ENCODE measurements around the gene TWNK. TPM values are rescaled to one million over a fixed set of nuclear protein-coding genes. Genes with fewer than 3 reads are reported as not detected.

The TWNK gene
- 34.5 to 42.7 TPM (median 39.3 TPM) in 5 replicates for total RNA-seq (2022; extraction: Qiagen RNA extraction)

DNA sequence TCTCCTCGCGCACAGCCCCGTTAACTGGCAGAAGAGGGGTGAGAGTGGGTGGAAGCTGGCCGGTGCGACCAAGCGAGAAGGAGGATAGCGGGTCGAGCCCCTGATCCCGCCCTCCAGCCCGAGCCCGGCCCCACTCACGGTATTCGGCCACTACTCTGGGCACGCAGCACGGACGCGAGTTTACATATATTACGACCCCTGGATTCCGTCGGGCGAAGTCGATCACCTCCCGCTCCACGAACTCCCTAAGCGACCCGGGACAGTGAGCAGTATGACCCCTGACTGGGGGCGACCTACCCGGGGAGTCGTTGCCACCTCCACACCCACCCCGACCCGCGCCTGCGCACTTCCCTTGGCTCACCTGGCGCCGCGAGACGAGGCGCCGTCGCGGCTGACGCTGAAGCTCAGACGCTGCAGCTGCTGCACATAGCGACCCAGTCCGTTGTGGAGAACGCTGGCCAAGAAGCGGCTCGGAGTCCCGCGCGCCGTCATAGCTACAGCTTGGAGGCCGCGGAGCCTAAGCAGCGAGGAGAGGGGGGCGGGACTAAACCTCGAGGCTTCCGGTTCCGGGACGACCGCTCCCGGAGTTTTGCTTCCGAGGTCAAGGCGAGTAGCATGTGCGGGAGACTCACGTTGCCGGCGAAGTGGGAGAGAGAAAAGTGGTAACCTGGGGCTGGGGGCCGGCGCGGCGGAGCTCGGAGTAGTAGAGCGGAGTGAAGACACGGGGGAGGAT, at the start of gene TWNK, which contains the start of gene MRPL43:
TSS of gene TWNK (plus strand) at position 592 of the 733 bp plus-strand sequence. CDS start 668 bp downstream, outside the sequence.
TSS of gene MRPL43 (minus strand) at position 546 of the 733 bp plus-strand sequence. CDS start at position 492, 54 bp downstream.

DNA sequence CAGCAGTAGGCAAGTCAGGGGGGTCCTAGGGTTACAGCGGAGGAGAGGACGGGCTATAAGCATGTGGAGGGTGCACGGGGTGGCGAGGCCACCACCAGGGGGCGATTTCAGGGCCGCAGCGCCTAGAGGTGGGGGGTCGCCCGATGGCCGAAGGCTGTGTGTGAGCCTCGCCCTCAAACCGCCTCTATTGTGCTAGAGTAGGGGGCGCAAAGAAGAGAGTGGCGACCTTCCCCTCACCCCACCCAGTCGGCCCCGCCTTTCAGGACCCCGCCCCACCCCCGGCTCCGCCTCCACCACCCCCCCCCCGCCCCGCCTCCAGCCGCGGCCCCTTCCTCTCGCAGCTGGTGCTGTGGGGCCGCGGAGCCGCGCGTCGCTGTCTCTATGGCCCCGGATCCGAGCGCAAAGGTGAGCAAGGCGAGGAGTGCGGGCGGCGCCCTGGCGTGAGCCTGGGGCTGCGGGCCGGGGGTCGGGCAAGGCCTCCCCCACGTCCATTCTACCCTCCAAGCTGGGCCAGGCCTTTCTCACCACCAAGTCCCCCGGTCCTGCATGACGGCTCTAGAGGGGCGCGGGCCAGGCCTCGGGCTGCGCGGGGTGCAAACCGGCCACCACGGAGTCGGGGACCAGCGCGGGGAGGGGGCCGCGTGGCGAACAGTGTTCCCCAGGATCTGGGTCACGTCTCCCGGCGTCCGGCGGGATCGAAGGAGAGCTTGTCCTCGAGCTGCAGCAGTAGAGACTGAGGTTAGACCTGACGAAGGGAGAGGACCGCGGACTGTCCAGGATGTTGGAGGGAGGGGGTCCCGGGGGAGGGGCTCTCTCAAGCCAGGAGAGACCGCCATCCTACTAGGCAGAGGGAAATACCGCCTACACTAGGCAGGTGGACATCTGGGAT, 17.9 kb upstream of the TWNK start, which contains the start of gene SEMA4G:
TSS of gene SEMA4G (plus strand) at position 318 of the 889 bp plus-strand sequence. CDS start 3,409 bp downstream, outside the sequence.

DNA sequence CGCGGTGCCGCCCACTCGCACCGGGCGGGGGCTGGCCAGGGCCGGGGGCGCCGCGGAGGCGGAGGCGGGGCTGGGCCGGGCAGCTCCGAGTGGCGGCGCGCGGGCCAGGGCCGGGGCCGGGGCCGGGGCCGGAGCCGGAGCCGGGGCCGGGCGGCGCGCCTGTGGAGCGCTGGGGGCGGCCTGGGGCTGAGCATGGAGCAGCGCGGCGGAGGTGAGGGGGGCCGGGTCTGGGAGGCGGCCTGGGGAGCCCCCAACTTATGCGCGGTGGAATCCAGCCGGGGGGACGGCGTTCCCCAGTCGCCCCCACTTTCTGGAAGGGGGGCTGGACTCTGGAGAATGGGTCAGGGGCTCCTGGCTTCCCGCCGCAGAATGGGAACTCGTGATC, 12.4 kb downstream of the TWNK start, which contains the start of gene LZTS2:
TSS of gene LZTS2 (plus strand) at position 67 of the 385 bp plus-strand sequence. CDS start 2,731 bp downstream, outside the sequence.

DNA sequence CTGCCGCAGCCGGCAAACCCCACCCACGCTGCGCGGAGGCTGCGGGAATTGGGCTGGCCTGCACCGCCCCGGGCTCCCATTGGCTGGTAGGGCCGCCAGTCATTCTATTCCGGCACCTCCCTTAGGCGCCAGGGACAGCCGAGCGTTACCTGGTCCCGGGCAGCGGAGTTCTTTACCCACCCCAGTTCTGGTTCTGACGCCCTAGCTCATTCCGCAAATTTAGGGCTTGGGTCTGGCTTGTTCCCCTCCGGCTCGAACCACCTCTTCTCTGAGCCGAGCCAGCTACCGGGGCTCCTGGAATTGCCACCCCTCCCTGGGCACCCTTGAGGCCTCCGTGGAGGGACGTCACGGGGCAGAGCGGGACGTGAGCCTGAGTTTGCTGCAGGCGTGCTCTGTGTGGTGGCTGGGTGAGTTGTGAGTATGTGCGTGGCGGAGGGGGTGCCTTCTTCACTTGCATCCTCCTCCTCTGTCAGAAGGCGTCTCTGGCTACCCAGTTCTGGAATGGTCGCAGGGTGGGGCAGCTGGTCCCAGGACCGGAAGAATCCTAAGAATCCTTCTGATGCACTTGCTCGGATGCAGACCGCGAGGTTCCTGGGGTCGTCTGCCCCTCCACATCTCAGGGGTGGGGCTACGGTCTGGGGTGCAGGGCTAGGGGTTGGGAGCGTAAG, 43.9 kb downstream of the TWNK start, which contains the start of the genes PDZD7 and SFXN3:
TSS of gene PDZD7 (minus strand) at position 2 of the 668 bp plus-strand sequence. CDS start 910 bp downstream, outside the sequence.
TSS of gene SFXN3 (plus strand) at position 107 of the 668 bp plus-strand sequence. CDS start 3,461 bp downstream, outside the sequence.

Other genes starting within 250 kb of the TWNK start
- 0.08 to 0.43 TPM (median 0.20 TPM) in 5 replicates for gene PAX2, start 242.0 kb upstream of the TWNK start, total RNA-seq (2022; extraction: Qiagen RNA extraction)
- gene SLF2, start 74.6 kb upstream of the TWNK start, total RNA-seq (2022; extraction: Qiagen RNA extraction), result 6.7 to 10.3 TPM (median 9.0 TPM) in 5 replicates
- gene SEMA4G, start 18.0 kb upstream of the TWNK start, total RNA-seq (2022; extraction: Qiagen RNA extraction), result 6.6 to 9.3 TPM (median 8.9 TPM) in 5 replicates
- gene MRPL43, start within 50 bp of the TWNK start, total RNA-seq (2022; extraction: Qiagen RNA extraction), result 77.7 to 97.6 TPM (median 95.4 TPM) in 5 replicates
- gene LZTS2, start 12.3 kb downstream of the TWNK start, total RNA-seq (2022; extraction: Qiagen RNA extraction), result 28.2 to 47.4 TPM (median 43.5 TPM) in 5 replicates
- 0.53 to 1.2 TPM (median 0.76 TPM) in 5 replicates for gene PDZD7, start 43.6 kb downstream of the TWNK start, total RNA-seq (2022; extraction: Qiagen RNA extraction)
- gene SFXN3, start 43.7 kb downstream of the TWNK start, total RNA-seq (2022; extraction: Qiagen RNA extraction), result 43.3 to 49.9 TPM (median 45.2 TPM) in 5 replicates
- gene KAZALD1, start 74.4 kb downstream of the TWNK start, total RNA-seq (2022; extraction: Qiagen RNA extraction), result 2.0 to 3.0 TPM (median 2.8 TPM) in 5 replicates
- not detected in 5 replicates for gene TLX1, start 143.8 kb downstream of the TWNK start, total RNA-seq (2022; extraction: Qiagen RNA extraction)
- gene LBX1, start 241.9 kb downstream of the TWNK start, total RNA-seq (2022; extraction: Qiagen RNA extraction), result not detected in 5 replicates